Measurements from ENCODE around the gene ZNF791. TPM values are rescaled to one million over a fixed set of nuclear protein-coding genes. Genes with fewer than 3 reads are reported as not detected.
"Not testable (repeated sequence)": the region's sequence is repeated elsewhere in the genome, so short reads cannot be mapped to it uniquely, and the experiment has no call there.

Gene ZNF791
- total RNA-seq, 4 donors from 2014 or later: 14.0 to 21.6 (median 17.3) TPM

DNA sequence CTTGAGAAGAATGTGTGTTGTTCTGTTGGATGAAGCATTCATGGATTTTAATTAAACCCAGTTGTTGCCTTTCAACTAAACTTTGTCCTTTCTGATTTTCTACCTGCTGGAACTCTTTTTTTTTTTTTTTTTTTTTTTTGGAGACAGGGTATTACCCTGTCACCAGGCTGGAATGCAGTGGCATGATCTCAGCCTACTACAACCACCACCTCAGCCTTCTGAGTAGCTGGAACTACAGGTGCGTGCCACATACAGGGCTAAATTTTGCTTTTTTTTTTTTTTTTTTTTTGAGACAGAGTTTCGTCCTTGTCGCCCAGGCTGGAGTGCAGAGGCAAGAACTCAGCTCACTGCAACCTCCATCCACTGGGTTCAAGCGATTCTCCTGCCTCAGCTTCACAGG is 6.9 kb downstream of the ZNF791 start:
- Histone ChIP-seq H3K4me1 (peaks cover 31 to 75% (median 64%) of the 10 kb centered on the region in 4 donors), H3K36me3 (peaks cover 1 to 31% (median 24%) of the 10 kb centered on the region in 4 donors), H3K9me3 (no peaks in the 10 kb centered on the region), H3K4me3 (no peak overlapping the region), H3K27ac (replicated peaks in 1 of 4) (no peak overlapping the region), H3K27me3 (no peaks in the 10 kb centered on the region)
- intact Hi-C loops (cut with DNase I): no loop called here
- 84% methylated on average over 4 of the region's 4 CpGs for whole genome bisulfite sequencing
- DNase-seq (ENCODE audit: extremely low spot score): no peak
- TF ChIP-seq EP300 (IDR thresholded peaks at IDR 0.05): no peak
- no peak for TF ChIP-seq CTCF (IDR thresholded peaks at IDR 0.05)

DNA sequence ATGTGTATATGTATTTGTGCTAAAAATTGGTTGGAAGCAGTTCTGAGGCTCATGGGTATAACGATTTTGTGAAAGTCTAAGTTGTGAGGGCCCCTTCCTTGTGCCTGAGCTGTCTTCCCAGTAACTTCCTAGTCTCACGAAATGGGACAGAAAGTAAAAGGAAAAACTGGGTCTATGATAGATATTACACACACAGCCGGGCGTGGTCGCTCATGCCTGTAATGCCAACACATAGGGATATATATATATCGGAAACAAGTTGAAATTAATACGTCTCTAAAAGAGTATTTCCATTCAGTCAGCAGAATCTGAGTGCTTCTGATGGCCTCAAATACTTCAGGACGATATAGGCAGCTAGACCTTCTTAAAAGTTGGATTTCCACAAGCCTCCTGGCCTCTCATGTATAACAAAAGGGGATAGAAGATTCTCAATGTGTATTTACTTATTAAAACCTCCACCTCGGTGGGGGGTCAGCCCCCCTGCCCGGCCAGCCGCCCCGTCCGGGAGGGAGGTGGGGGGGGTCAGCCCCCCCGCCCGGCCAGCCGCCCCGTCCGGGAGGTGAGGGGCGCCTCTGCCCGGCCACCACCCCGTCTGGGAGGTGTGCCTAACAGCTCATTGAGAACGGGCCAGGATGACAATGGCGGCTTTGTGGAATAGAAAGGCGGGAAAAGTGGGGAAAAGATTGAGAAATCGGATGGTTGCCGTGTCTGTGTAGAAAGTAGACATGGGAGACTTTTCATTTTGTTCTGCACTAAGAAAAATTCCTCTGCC is 10.7 kb downstream of the ZNF791 start:
- intact Hi-C loops (cut with DNase I): not testable (repeated sequence)

GRCh38 chr19:12623361-12624031 is 12.8 kb downstream of the ZNF791 start:
- 88% methylated on average over 4 of the region's 4 CpGs for WGBS
- no peak for TF ChIP-seq EP300 (IDR thresholded peaks at IDR 0.05)
- TF ChIP-seq CTCF (IDR thresholded peaks at IDR 0.05): no peak
- TF ChIP-seq POLR2AphosphoS5 (IDR thresholded peaks at IDR 0.05): no peak
- no peak for TF ChIP-seq POLR2A (IDR thresholded peaks at IDR 0.05; ENCODE audit: low read depth)
- H3K4me3 ChIP-seq: no peak overlapping the region
- peaks cover 0 to 11% (median 3%) of the 10 kb centered on the region in 4 donors for H3K9me3 ChIP-seq
- H3K4me1 ChIP-seq: peaks cover 11 to 31% (median 27%) of the 10 kb centered on the region in 4 donors
- no peaks in the 10 kb centered on the region for H3K27me3 ChIP-seq
- no peak for DNase-seq (ENCODE audit: extremely low spot score)
- no peak overlapping the region for H3K27ac ChIP-seq (replicated peaks in 1 of 4)
- intact Hi-C loops (cut with DNase I): no loop called here
- H3K36me3 ChIP-seq: peaks cover 48 to 54% (median 51%) of the 10 kb centered on the region in 4 donors

More for the DNA sequence above, 10.7 kb downstream of the ZNF791 start:
- H3K27ac ChIP-seq (replicated peaks in 1 of 4): peak overlapping the region in 3 of 4 donors; percentile 30 to 70 (median 41)
- not testable (repeated sequence) for H3K4me3 ChIP-seq; H3K27me3 ChIP-seq; DNase-seq (ENCODE audit: extremely low spot score); H3K9me3 ChIP-seq
- 51% methylated on average over 26 of the region's 26 CpGs for WGBS
- H3K4me1 ChIP-seq: peaks cover 14 to 48% (median 44%) of the 10 kb centered on the region in 4 donors
- peaks cover 28 to 37% (median 31%) of the 10 kb centered on the region in 4 donors for H3K36me3 ChIP-seq

GRCh38 chr19:12626958-12627357 is 16.2 kb downstream of the ZNF791 start:
- Histone ChIP-seq H3K4me3 (no peak overlapping the region), H3K4me1 (peaks cover 0 to 14% (median 13%) of the 10 kb centered on the region in 4 donors), H3K27ac (replicated peaks in 1 of 4) (no peak overlapping the region), H3K27me3 (no peaks in the 10 kb centered on the region), H3K9me3 (peaks cover 0 to 16% (median 4%) of the 10 kb centered on the region in 4 donors), H3K36me3 (peaks cover 58 to 84% (median 73%) of the 10 kb centered on the region in 4 donors)
- DNase-seq (ENCODE audit: extremely low spot score): no peak
- intact Hi-C loops (cut with DNase I): no loop called here
- 92% methylated on average over 8 of the region's 8 CpGs for WGBS
- TF ChIP-seq CTCF (IDR thresholded peaks at IDR 0.05) (no peak), POLR2AphosphoS5 (IDR thresholded peaks at IDR 0.05) (no peak), POLR2A (IDR thresholded peaks at IDR 0.05; ENCODE audit: low read depth) (no peak), EP300 (IDR thresholded peaks at IDR 0.05) (no peak)
